Measurements from ENCODE around the gene MCRIP1. TPM values are rescaled to one million over a fixed set of nuclear protein-coding genes. Genes with fewer than 3 reads are reported as not detected.

Gene MCRIP1
- total and polyA plus RNA-seq, 2 of the 13 experiments (the other 11 are each of a cell fraction or from before 2014, with no cell fraction given) = 79.7 to 84.9 TPM

DNA sequence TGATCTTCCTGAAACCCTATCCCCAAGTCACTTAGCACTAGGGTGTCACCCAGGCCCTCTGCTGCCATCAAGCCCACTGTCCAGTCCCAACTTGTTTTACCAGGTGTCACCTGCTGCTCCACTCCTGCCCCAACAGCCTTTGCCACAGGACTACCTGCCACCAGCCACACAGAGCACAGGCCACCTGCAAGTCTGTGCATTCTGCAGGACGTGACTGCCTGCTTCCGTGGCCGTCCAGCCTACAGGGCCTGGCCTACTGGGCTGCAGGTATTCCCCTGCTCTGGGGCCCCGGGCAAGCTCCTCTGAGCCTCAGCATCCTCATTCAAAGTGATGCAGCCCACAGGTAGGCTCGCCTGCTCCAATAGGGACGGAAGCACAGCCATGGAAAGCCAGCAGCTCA is 3.2 kb downstream of the MCRIP1 start (continued):
- TF ChIP-seq, protein P1, sequence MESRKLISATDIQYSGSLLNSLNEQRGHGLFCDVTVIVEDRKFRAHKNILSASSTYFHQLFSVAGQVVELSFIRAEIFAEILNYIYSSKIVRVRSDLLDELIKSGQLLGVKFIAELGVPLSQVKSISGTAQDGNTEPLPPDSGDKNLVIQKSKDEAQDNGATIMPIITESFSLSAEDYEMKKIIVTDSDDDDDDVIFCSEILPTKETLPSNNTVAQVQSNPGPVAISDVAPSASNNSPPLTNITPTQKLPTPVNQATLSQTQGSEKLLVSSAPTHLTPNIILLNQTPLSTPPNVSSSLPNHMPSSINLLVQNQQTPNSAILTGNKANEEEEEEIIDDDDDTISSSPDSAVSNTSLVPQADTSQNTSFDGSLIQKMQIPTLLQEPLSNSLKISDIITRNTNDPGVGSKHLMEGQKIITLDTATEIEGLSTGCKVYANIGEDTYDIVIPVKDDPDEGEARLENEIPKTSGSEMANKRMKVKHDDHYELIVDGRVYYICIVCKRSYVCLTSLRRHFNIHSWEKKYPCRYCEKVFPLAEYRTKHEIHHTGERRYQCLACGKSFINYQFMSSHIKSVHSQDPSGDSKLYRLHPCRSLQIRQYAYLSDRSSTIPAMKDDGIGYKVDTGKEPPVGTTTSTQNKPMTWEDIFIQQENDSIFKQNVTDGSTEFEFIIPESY (CRISPR knock-in tag; IDR thresholded peaks at IDR 0.05) = no peak
- TF ChIP-seq NFKBIZ (CRISPR knock-in tag; IDR thresholded peaks at IDR 0.05) (no peak), ARHGAP35 (CRISPR knock-in tag; IDR thresholded peaks at IDR 0.05; ENCODE audit: borderline replicate concordance) (no peak)
- TF ChIP-seq, protein P2, sequence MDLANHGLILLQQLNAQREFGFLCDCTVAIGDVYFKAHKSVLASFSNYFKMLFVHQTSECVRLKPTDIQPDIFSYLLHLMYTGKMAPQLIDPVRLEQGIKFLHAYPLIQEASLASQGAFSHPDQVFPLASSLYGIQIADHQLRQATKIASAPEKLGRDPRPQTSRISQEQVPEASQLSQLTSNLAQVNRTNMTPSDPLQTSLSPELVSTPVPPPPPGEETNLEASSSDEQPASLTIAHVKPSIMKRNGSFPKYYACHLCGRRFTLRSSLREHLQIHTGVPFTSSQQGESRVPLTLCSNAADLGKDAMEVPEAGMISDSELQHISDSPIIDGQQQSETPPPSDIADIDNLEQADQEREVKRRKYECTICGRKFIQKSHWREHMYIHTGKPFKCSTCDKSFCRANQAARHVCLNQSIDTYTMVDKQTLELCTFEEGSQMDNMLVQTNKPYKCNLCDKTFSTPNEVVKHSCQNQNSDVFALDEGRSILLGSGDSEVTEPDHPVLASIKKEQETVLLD (CRISPR knock-in tag; IDR thresholded peaks at IDR 0.05; ENCODE audit: low read depth) = no peak

DNA sequence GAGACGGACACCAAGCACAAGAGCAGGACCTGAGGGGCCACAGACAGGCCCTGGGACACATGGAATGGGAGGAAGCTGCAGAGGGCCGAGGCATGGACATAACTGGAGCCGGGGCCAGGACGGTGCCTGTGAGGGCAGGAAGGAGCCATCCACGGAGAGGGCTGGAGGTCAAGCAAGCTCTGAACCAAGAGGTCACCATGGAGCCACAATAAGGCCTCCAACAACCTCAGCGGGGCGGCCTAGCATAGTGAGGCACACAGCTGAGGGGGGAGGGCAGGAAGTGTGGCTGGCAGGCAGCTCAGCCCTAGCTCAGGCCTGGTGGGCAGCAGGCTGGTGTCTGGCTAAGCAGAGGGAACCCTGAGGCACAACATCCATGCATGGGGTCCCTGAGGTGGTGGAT is 4.4 kb downstream of the MCRIP1 start:
- WGBS (ENCODE audit: low lambda C conversion rate) = 84% methylated on average over 6 of the region's 7 CpGs
- FAIRE-seq (no peak), DNase-seq (ENCODE audit: low spot score) (no peak), ATAC-seq (no peak)
- Histone ChIP-seq H3K4me2 (ENCODE audit: low read depth, low read length) (no peak overlapping the region), H3K4me3 (replicated peaks in 1 of 3; ENCODE audit: insufficient read depth in 1 of 3, low read depth in 2 of 3, low read length in 3 of 3) (no peak overlapping the region), H4K20me1 (ENCODE audit: insufficient read depth, low read length) (no peaks in the 10 kb centered on the region; the same call in 1 of the 2 replicates), H3K36me3 (replicated peaks in 1 of 2; ENCODE audit: control insufficient read depth in 1 of 2, insufficient read depth in 2 of 2, low read length in 2 of 2) (no peaks in the 10 kb centered on the region), H3K4me1 (ENCODE audit: insufficient read depth, low read length) (peaks cover 34% of the 10 kb centered on the region), H2AFZ (ENCODE audit: low read length) (no peak overlapping the region), H3K27me3 (ENCODE audit: control insufficient read depth in 1 of 2, insufficient read depth in 2 of 2, low read length in 2 of 2) (no peaks in the 10 kb centered on the region; a peak in 2 of 5 replicates), H3K79me2 (ENCODE audit: insufficient read depth, low read length) (peaks cover 19% of the 10 kb centered on the region), H3K9me3 (ENCODE audit: low read length) (no peaks in the 10 kb centered on the region), H3K27ac (ENCODE audit: extremely low read length, insufficient read depth, low read length) (no peak overlapping the region), H3K9ac (ENCODE audit: insufficient read depth, low read depth, low read length) (peak overlapping the region; percentile 23; the same call in 1 of the 2 replicates)
- in situ Hi-C loops (cut with HindIII; ENCODE audit: extremely low pct_ligation_motif_present, low pct_unique_long_range_greater_than_20kb) = no loop called here
- no TSS peak for BruUV-seq (replicated peaks)
- intact Hi-C loops (cut with micrococcal nuclease; ENCODE audit: unreplicated experiment) = no loop called here
- ChIA-PET CTCF (ENCODE audit: low intra/inter-chr PET ratio, low total read pairs) (no interaction called here), POLR2A (interaction anchor here (0.5 to 1.3 kb wide), 3 partner anchors 21 to 54 kb away, joined by 3 to 4 read pairs (median 3); no protein-coding TSS in a partner anchor)
- TF ChIP-seq AGO2 (optimal IDR thresholded peaks at IDR 0.05; ENCODE audit: low read depth, low read length) = peak; percentile 80
- TF ChIP-seq, protein P3, sequence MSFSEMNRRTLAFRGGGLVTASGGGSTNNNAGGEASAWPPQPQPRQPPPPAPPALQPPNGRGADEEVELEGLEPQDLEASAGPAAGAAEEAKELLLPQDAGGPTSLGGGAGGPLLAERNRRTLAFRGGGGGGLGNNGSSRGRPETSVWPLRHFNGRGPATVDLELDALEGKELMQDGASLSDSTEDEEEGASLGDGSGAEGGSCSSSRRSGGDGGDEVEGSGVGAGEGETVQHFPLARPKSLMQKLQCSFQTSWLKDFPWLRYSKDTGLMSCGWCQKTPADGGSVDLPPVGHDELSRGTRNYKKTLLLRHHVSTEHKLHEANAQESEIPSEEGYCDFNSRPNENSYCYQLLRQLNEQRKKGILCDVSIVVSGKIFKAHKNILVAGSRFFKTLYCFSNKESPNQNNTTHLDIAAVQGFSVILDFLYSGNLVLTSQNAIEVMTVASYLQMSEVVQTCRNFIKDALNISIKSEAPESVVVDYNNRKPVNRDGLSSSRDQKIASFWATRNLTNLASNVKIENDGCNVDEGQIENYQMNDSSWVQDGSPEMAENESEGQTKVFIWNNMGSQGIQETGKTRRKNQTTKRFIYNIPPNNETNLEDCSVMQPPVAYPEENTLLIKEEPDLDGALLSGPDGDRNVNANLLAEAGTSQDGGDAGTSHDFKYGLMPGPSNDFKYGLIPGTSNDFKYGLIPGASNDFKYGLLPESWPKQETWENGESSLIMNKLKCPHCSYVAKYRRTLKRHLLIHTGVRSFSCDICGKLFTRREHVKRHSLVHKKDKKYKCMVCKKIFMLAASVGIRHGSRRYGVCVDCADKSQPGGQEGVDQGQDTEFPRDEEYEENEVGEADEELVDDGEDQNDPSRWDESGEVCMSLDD (CRISPR knock-in tag; IDR thresholded peaks at IDR 0.05; ENCODE audit: borderline replicate concordance) = no peak
- TF ChIP-seq ZNF333 (CRISPR knock-in tag; IDR thresholded peaks at IDR 0.05; ENCODE audit: borderline replicate concordance) = 0 out of 2 replicates have a peak, but pooled peaks have one; percentile 25
- no peak for TF ChIP-seq GABPB1 (CRISPR knock-in tag; IDR thresholded peaks at IDR 0.05)
- TF ChIP-seq, protein P4, sequence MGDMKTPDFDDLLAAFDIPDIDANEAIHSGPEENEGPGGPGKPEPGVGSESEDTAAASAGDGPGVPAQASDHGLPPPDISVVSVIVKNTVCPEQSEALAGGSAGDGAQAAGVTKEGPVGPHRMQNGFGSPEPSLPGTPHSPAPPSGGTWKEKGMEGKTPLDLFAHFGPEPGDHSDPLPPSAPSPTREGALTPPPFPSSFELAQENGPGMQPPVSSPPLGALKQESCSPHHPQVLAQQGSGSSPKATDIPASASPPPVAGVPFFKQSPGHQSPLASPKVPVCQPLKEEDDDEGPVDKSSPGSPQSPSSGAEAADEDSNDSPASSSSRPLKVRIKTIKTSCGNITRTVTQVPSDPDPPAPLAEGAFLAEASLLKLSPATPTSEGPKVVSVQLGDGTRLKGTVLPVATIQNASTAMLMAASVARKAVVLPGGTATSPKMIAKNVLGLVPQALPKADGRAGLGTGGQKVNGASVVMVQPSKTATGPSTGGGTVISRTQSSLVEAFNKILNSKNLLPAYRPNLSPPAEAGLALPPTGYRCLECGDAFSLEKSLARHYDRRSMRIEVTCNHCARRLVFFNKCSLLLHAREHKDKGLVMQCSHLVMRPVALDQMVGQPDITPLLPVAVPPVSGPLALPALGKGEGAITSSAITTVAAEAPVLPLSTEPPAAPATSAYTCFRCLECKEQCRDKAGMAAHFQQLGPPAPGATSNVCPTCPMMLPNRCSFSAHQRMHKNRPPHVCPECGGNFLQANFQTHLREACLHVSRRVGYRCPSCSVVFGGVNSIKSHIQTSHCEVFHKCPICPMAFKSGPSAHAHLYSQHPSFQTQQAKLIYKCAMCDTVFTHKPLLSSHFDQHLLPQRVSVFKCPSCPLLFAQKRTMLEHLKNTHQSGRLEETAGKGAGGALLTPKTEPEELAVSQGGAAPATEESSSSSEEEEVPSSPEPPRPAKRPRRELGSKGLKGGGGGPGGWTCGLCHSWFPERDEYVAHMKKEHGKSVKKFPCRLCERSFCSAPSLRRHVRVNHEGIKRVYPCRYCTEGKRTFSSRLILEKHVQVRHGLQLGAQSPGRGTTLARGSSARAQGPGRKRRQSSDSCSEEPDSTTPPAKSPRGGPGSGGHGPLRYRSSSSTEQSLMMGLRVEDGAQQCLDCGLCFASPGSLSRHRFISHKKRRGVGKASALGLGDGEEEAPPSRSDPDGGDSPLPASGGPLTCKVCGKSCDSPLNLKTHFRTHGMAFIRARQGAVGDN (CRISPR knock-in tag; IDR thresholded peaks at IDR 0.05) = 0 out of 2 replicates have a peak, but pooled peaks have one; percentile 13
